Gastroesophageal sphincter (tissue), 3 donors: ENCODE results near the gene TULP4.
"Not testable (repeated sequence)": the region's sequence is repeated elsewhere in the genome, so short reads cannot be mapped to it uniquely, and the experiment has no call there.

Experiments used
- CTCF ChIP-seq, 4 experiments: fragments of 200-600 bp in 2 of 4; fragments of 450-650 bp in 2 of 4; sonication (generic) in 1 of 4; IDR thresholded peaks; one replicate each; pipeline ENCODE4 v1.5.1; 2017 to 2019; ENCODE audit warnings: antibody characterized with exemption in 4 of 4, mild to moderate bottlenecking in 2 of 4, moderate library complexity in 2 of 4
- EP300 ChIP-seq: sonication (generic); formaldehyde crosslinking; IDR thresholded peaks from one replicate; pipeline ENCODE4 v1.6.1; 2017; ENCODE audit warnings: antibody characterized with exemption, mild to moderate bottlenecking
- POLR2A ChIP-seq, 2 donors: fragments of 450-650 bp; IDR thresholded peaks; one replicate each; pipeline ENCODE4 v1.6.1; 2017; ENCODE audit warnings: antibody characterized with exemption in 2 of 2, mild to moderate bottlenecking in 2 of 2, moderate library complexity in 1 of 2
- POLR2AphosphoS5 ChIP-seq: sonication (generic); formaldehyde crosslinking; IDR thresholded peaks from one replicate; pipeline ENCODE4 v1.6.1; 2017; ENCODE audit warnings: antibody characterized with exemption

GRCh38 chr6:158300306-158301143 lies 11.7 kb upstream of the TULP4 start:
- TF ChIP-seq CTCF (IDR thresholded peaks at IDR 0.05) (peak in 1 of 4 experiments; percentile 20), POLR2AphosphoS5 (peak; percentile 18)
- not testable (repeated sequence) for TF ChIP-seq POLR2A (IDR thresholded peaks at IDR 0.05); EP300
